Hepatocyte (in vitro differentiated cells): ENCODE measurements around the gene FSD1L.

Experiments
- EZH2 ChIP-seq: fragments of 200-600 bp; sonication (generic); IDR thresholded peaks from 2 replicates; pipeline ENCODE4 v1.6.1; 2016; ENCODE audit warnings: antibody characterized with exemption, mild to moderate bottlenecking, borderline replicate concordance
- TF ChIP-seq, protein P1 (sequence below): fragments of 200-600 bp; sonication (generic); IDR thresholded peaks from 2 replicates; pipeline ENCODE4 v1.5.1; 2016; ENCODE audit warnings: antibody characterized with exemption, mild to moderate bottlenecking; ENCODE audit not compliant: poor library complexity

DNA sequence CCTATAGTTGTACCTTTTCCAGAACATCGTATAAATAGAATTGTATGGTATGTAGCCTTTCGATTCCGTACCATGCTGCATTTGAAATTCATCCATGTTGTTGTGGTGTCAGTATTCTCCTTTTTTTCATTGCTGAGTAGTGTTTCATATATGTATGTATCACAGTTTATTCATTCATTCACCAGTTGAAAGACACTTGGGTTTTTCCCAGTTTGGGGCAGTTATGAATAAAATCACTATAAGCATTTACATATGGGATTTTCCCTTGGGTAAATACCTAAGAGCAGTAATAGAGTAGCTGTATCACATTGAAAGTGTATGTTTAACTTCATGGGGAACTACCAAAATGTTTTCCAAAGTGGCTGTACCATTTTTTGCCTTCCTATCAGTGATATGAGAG, 94.0 kb downstream of the FSD1L start:
- TF ChIP-seq, protein P1, sequence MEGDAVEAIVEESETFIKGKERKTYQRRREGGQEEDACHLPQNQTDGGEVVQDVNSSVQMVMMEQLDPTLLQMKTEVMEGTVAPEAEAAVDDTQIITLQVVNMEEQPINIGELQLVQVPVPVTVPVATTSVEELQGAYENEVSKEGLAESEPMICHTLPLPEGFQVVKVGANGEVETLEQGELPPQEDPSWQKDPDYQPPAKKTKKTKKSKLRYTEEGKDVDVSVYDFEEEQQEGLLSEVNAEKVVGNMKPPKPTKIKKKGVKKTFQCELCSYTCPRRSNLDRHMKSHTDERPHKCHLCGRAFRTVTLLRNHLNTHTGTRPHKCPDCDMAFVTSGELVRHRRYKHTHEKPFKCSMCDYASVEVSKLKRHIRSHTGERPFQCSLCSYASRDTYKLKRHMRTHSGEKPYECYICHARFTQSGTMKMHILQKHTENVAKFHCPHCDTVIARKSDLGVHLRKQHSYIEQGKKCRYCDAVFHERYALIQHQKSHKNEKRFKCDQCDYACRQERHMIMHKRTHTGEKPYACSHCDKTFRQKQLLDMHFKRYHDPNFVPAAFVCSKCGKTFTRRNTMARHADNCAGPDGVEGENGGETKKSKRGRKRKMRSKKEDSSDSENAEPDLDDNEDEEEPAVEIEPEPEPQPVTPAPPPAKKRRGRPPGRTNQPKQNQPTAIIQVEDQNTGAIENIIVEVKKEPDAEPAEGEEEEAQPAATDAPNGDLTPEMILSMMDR, result no peak
- TF ChIP-seq EZH2, result no peak
